ENCODE data around the gene SMYD1. TPM values are rescaled to one million over a fixed set of nuclear protein-coding genes. Genes with fewer than 3 reads are reported as not detected.

The SMYD1 gene
- total RNA-seq, 1 experiment from 2014 or later: not detected

DNA sequence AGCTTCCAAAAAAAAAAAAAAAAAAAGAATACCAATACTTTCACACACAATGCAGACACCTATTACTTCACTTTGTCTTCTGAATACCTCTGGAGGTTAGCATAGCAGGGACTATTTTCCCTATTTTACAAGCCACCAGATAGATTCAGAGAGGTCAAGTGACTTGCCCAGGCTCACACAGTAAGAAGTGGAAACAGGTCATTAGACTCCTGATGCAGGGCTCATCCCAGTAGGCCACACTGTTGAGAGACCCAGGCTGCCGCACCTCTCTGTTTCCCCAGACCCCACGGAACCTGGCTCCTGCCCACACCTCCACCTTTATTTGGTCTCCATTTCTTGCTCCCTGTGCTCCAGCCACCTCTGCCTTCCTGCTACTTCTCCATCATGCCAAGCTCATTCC is 19.4 kb downstream of the SMYD1 start:
- no peak for DNase-seq (ENCODE audit: low read depth)

DNA sequence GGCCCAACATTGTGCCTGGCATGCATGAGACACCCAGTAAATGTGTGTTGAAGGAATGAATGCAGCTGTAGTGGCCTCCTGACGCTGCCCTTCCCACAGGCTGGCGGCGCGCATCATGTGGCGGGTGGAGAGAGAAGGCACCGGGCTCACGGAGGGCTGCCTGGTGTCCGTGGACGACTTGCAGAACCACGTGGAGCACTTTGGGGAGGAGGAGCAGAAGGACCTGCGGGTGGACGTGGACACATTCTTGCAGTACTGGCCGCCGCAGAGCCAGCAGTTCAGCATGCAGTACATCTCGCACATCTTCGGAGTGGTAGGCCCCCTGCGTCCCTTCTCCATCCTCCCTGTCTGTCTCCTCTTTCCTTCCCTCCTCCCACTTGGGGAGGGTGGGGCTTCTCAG is 20.1 kb downstream of the SMYD1 start:
- DNase-seq (ENCODE audit: low read depth): no peak

DNA sequence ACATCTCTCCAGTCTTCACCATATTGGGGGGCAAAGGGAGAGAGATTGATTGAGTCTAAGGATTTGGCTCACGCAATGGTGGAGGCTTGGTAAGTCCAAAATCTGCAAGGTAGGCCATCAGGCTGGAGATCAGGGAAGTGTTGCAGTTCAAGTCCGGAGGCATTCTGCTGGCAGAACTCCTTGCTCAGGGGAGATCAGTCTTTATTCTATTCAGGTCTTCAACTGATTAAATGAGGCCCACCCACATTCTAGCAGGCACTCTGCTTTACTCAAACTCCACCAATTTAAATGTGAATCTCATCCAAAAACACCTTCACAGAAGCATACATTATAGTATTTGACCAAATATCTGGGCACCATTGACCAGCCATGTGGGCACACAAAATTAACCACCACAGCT is 21.4 kb downstream of the SMYD1 start:
- no peak for DNase-seq (ENCODE audit: low read depth)

DNA sequence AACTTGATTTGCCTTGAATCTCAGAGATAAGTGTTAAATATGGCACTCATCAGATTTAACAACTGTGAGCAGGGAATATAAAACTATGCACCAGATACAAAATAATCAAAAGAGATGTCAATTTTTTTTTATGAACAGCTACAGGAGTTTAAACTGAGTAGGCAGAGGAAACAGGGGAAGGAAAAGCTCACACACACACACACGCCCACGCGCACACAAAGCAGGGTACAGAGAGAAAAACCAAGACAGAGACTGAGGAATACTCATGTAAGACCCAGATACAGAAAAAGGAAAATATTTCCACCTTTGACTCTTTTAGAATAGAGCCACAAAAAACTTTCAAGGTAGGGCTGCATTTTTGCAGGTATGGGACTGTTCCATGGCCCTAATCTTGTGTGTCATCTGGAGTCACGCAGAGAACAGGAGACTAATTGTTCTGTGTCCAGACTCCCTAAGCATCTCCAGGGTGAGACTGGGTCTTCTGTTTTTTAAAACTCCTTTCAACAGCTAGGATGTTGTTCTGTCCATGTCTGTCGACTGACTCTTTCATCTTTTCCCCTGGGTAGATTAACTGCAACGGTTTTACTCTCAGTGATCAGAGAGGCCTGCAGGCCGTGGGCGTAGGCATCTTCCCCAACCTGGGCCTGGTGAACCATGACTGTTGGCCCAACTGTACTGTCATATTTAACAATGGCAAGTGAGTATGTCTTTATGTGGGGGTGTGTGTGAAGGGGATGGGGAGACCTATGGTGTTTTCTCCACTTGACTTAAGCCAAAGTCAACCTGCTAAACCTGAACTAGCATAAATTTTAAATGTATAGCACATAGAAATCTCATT is 23.0 kb downstream of the SMYD1 start:
- no peak for DNase-seq (ENCODE audit: low read depth)

DNA sequence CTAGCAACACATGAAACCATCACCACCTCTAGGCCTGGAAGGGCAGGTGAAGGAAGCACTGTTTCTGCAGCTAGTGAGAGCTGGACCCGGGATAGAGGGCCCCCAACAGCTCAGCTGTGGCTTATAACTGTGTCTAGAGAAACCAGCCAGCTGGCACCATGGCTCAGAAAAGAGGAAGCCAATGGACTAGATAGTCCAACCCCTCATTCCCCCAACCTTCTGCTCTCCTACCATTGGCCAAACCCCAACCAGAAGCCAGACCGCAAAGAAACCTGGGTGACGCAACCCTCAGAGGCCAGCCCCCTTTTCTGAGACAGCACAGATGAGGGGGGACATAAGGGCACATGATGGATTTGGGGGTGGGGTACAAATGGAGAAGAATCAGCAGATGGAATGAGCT is 24.3 kb downstream of the SMYD1 start:
- no peak for DNase-seq (ENCODE audit: low read depth)

DNA sequence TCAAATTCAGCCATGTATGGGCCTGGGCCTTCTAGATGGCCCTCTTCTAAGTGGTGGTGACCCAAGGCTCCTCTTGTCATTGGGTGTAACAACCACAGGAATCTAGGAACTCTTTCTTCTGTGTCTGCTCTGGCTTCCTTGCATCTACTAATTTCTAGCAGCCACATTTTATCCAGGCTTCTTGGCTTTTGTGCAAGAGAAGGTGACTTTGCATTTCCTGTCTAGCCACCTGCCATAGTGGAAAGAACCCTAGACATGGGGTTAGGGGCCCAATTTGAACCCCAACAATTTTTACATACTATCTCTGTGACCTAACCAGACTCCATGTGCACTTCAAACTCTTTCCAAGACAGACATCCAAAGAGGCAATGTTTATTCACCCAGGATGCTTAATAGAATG is 25.1 kb downstream of the SMYD1 start:
- no peak for DNase-seq (ENCODE audit: low read depth)

DNA sequence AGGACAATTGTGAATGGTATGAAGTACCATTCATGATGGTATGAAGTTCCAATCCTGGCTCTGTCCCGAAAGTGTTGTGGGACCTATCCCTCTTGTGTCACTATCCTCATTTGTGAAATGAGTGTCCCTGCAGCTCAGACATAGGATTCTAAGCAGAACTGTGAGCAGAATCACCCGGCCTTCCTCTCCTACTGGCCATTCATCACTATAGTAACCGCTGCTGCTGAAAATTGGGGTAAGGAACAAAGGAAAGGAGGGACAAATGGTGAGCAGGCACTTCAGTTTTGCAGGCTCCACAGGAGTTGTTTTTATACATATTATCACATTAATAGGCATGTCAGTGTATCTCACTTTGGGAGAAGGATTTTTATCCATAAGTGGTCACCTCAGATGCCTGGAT is 27.4 kb downstream of the SMYD1 start:
- DNase-seq (ENCODE audit: low read depth): no peak

DNA sequence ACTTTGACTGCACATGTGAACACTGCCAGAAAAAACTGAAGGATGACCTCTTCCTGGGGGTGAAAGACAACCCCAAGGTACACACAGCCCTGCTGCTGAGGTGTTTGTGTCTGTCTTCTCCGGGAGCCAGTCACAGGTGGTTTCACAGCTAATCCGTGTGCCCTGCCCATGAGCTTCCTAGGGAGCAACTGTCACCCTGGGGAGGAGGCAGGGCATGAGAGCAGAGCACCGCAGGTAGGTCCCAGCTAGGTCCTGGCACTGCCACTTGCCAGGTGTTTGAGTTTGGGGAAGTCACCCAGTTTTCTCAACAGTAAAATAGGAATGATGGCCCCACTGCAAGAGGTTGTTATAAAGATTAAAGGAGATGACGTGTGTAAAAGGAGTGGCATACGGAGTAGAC is 29.1 kb downstream of the SMYD1 start:
- no peak for DNase-seq (ENCODE audit: low read depth)

DNA sequence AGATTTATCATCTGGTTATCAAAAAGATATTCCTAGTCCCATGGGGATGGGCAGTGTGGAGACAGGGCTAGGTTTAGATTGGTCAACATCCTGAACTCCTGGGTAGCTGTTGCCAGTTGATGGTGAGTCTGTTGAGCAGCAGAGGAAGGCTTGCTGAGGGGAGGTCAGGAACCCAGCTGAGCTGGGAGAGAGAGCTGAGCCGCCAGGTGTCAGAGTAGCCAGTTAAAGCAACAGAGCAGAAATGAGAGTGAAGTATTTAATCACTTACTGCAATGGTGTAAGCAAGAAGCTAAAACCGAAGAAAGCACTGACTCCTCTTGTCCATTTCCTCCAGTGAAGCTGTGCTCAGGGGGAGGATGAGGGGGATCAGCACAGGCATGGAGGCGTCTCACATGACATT is 29.6 kb downstream of the SMYD1 start:
- DNase-seq (ENCODE audit: low read depth): no peak

DNA sequence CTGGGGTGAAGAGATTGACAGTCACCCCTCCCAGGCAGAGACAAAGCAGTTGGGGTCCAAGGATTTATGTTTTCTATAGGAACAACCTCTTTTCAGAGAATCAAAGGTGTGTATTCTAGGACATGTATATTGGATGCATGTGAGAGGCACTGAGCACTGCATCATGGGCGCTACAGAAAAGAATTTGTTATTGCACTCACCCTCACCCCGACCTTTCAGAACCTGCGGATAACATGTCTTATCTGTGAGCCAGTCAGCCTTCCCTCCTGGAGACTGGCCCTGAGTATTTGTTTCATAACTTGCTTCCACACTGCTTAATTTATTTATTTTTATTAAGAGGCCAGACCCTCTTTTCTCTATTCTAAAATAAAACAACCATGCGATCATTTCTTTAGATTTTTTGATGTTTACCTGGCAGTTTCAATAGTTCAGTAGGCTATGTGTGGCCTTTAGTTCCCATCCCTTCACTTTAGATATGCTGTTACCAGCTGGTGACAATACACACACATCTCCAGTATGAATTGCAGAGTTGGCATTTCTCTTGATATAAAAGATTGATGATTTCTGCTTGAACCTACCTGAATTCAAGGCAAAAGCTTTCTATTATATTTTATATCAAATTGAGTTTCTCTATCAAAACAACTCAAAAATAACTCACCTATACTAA is 30.4 kb downstream of the SMYD1 start:
- DNase-seq (ENCODE audit: low read depth): no peak

DNA sequence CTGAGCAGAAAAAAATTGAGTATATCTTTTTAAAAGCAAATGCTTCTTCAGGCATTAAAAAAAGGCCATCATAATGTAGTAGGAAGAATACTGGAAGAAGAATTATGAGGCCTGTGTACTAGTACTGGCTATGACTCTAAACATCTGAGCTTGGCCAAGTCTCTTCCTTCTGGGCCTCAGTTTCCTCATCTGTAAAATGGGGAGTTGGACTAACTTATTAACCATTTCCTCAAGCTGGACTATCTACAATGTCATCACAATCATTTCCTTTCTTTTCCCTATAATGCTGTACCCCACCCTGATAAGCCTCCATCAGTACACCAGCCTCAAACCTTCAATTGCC is 30.9 kb downstream of the SMYD1 start:
- DNase-seq (ENCODE audit: low read depth): no peak

DNA sequence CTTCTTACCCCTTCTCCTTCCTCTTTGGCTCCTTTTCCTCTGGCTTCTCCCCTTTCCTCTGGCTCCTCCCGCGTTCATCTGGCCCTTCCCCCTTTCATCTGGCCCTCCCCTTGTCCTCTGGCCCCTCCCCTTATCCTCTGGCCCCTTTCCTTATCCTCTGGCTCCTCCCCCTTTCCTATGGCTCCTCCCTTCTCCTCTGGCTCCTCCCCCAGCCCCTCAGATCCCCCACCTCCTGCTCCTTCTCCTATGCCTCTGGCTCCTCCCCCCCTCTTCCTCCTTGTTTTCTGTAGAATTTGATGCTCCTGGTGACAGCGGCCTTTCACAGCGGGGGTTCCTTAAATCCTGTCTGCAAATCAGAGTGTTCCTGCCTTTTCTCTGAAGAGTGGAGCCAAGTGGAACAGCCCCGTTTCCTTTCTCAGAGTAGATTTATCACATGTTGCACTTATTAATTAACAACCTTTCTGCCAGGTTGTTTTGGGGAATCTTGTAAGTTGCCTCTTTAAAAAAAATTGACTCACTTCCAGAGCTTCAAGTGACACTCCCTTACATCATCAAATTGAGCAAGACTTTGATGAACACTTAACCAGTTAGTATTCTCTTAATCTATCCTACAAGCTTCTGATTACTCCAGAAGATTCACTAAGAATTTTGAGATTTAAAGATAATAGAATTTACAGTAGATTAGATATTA is 32.3 kb downstream of the SMYD1 start:
- DNase-seq (ENCODE audit: low read depth): peak; percentile 2

DNA sequence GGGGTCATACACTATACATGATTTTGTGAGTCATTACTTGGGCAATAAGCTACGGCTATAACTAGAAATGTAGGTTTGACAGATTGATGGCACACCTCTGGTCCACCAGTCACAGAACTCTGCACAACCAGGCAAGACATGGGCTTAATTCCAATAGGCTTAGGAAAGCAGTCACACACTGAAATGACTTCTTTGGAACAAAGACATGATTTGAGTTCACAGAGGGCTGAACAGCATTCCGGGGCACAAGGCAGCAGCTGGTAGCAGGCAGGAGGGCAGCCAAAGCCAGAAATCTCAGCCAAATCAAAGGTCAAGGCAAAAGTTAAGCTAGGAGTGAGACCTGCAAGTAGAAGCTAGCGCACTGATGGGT is 32.8 kb downstream of the SMYD1 start:
- DNase-seq (ENCODE audit: low read depth): no peak

DNA sequence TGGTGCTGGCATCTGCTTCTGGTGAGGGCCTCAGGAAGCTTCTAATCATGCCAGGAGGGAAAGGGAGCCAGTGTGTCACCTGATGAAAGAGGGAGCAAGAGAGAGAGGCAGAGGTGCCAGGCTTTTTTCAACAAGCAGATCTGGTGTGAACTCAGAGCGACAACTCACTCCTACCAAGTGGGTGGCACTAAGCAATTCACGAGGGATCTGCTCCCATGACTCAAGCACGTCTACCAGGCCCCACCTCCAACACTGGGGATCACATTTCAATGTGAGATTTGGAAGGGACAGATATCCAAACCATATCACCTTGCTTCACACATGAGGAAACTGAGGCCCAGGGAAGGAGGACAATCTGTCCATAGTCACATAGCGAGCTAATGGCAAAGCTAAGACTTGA is 41.2 kb downstream of the SMYD1 start:
- no peak for DNase-seq (ENCODE audit: low read depth)

DNA sequence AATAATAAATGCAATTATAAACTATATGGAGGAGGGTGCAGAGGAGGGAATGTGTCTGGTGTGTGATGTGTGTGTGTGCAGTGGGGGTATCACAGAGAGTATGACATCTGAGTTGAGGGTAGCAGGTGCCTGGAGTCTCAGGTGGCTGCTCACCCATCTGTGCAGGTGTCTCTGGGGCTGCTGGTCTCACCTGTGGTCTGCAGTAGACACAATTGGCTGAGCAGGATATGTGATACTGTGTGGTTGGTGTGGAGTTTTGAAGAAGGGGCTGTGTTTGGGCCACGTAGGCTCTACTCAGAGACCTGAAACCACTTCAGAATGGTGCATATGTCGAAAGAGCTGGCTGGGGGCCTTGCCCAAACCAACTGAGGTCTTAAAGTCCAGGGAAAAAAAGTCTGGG is 43.2 kb downstream of the SMYD1 start:
- DNase-seq (ENCODE audit: low read depth): no peak

DNA sequence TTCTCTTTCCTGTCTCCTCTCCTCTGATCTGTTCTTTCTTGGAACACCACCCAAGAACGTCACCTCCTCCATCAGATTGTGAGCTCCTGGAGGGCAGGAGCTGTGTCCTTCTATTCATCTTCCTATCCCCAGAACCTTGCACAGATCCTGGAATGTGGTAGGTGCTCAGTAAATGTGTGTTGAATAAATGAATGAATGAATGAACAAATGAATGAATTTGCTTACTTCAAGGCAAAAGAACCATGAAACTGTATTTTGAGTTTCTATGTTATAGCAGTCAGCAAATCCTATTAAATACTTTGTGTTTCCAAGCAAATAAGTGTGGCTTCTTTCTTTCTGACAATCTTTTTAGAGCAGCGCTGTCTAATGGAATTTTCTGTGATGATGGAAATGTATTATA is 45.4 kb downstream of the SMYD1 start:
- DNase-seq (ENCODE audit: low read depth): no peak

DNA sequence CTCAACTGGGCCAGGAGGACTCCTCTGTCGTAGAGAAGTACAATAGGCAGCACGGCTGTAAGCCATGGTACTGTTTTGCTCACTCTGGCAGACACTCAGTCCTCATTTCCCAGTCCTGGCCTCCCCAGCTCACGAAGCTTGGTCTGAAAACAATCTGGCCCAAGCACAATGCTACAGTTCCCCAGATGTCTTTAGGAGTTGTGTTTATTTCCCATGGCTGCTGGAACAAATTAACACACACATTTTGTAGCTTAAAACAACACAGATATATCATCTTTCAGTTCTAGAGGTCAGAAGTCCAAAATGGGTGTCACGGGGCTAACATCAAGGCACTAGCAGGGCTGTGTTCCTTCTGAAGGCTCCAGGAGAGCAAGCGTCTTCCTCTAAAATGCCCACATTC is 47.3 kb downstream of the SMYD1 start:
- no peak for DNase-seq (ENCODE audit: low read depth)

DNA sequence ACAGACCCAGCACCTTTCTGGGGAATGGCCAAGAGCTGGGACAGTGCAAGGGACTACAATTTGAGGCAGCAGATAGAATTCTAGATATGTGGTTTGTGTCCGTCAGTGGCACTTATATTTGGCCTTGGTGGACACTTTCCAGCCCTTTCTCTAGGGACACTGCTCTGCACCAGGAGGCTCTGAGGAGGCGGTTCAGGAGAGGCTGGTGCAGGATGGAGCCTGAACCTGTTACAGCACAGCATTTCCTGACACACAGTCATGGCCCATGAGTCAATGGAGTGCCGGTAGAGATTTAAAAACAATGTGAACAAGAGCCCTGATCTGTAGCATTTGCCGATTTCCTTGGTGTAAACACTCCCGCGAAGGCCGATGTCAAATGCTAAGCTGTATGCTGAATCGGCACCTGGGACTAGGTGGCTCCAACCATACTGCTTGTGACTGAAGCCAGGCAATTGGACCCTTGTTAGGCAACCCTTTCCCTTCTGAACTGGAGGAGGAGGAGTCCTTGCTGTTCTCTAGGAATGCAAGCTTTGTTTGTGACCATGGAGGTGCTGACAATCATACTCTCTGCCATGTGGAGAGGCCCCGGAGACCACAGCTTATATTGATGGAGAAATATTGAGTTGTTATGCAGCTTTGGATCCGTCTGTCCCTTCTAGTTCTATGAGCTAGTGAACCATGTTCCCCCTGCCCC is 48.3 kb downstream of the SMYD1 start:
- no peak for DNase-seq (ENCODE audit: low read depth)

DNA sequence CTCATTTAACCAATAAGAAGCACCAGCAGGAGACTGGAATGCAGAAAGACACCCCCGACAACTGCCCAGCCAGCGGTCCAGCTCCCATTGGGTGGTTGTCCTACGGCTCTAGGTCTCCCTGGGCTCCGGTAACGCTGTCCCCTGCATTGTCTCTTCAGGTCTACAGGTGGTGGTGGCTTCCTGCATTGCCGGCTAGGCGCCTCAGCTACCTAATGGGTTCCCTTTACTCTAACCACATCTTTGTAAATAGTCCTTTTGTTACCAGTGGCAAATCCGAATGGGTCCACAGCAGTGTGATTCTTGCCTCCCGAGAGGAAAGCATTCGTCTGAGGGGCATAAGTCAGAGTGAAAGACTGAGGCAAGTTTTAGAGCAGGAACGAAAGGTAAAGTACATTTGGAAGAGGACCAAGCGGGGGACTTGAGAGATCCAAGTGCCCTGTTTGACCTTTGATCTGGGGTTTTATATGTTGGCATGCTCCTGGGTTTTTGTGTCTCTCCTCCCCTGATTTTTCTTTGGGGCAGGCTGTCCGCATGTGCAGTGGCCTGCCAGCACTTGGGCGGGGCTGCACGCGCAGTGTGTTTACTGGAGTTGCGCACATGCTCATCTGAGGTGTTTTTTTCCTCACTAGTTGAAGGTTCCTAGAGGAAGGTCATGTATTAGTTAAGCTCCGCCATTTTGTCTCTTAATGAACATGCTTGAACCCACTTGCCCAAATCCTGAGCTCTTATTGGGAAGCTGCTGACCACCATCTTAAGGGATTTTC is 49.2 kb downstream of the SMYD1 start:
- no peak for DNase-seq (ENCODE audit: low read depth)

DNA sequence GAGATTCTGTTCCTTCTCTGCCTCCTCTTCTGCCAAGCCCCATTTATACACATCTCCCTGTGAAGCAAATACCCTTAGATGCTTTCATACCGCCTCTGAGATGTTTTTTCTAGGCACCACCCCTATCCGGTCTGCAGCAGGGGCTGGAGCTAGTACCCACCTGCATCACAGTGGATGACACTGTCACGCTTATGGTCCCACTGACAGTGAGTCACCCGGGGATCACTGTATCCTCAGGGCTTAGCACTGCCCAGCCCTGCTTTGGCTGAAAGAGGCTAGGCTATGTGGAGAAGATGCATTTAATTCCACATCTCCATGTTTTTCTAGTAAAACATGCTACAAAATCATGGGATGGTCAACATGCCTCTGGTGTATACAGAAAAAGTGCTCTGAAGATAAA is 50.3 kb downstream of the SMYD1 start:
- DNase-seq (ENCODE audit: low read depth): no peak

DNA sequence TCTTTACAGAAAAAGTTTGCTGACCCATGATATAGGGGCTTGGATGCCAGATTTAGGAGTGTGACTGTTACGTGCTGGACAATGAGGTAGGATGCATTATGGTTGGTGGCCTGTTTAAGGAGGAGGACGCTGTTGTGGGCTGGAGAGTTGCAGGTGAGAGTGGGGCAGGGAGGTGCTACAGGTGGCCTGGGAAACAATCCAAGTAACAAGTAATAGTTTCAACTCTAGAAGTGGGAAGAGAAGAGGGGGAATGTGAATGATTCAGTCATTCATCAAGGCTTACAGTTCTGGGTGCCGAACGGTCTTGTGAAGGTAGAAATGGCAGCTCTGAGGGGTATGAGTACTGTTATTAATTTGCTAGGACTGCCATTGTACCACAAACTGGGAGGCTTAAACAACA is 54.1 kb downstream of the SMYD1 start:
- no peak for DNase-seq (ENCODE audit: low read depth)

Measured in M059J (cell line).